SJSA1 (cell line): ENCODE measurements around the gene LMO1. TPM values are rescaled to one million over a fixed set of nuclear protein-coding genes. Genes with fewer than 3 reads are reported as not detected.

Experiments
- DNase-seq, 2 experiments: peaks; one replicate each; pipeline ENCODE4 v3.0.0-alpha.2; 2015 to 2020; ENCODE audit warnings: low spot score in 2 of 2, low read depth in 1 of 2
- H3K27ac ChIP-seq: fragments of 250-450 bp; sonication (Bioruptor Pico); 2 replicates; pipeline ENCODE4 v1.5.1; 2020; ENCODE audit warnings: mild to moderate bottlenecking, moderate library complexity
- H3K27me3 ChIP-seq: fragments of 250-450 bp; sonication (Bioruptor Pico); replicated peaks from 2 replicates; pipeline ENCODE4 v1.5.1; 2020; ENCODE audit warnings: mild to moderate bottlenecking, moderate library complexity
- H3K36me3 ChIP-seq: fragments of 250-450 bp; sonication (Bioruptor Pico); 2 replicates; pipeline ENCODE4 v1.5.1; 2020; ENCODE audit warnings: mild to moderate bottlenecking
- H3K4me1 ChIP-seq: fragments of 250-450 bp; sonication (Bioruptor Pico); replicated peaks from 2 replicates; pipeline ENCODE4 v1.6.1; 2021; ENCODE audit warnings: mild to moderate bottlenecking
- H3K4me3 ChIP-seq: fragments of 250-450 bp; sonication (Bioruptor Pico); 2 replicates; pipeline ENCODE4 v1.5.1; 2020; ENCODE audit warnings: mild to moderate bottlenecking
- H3K9me3 ChIP-seq: fragments of 250-450 bp; sonication (Bioruptor Pico); replicated peaks from 2 replicates; pipeline ENCODE4 v1.5.1; 2020; ENCODE audit warnings: mild to moderate bottlenecking
- total RNA-seq: library from RNA; depleted of rRNA; stranded (reverse); fragments of >200 nt; shearing (Covaris generic); gene quantifications from 2 replicates; pipeline ENCODE4 v1.2.3, GENCODE V29; 2014

LMO1 gene
- total RNA-seq, 1 experiment from 2014 or later, result not detected

DNA sequence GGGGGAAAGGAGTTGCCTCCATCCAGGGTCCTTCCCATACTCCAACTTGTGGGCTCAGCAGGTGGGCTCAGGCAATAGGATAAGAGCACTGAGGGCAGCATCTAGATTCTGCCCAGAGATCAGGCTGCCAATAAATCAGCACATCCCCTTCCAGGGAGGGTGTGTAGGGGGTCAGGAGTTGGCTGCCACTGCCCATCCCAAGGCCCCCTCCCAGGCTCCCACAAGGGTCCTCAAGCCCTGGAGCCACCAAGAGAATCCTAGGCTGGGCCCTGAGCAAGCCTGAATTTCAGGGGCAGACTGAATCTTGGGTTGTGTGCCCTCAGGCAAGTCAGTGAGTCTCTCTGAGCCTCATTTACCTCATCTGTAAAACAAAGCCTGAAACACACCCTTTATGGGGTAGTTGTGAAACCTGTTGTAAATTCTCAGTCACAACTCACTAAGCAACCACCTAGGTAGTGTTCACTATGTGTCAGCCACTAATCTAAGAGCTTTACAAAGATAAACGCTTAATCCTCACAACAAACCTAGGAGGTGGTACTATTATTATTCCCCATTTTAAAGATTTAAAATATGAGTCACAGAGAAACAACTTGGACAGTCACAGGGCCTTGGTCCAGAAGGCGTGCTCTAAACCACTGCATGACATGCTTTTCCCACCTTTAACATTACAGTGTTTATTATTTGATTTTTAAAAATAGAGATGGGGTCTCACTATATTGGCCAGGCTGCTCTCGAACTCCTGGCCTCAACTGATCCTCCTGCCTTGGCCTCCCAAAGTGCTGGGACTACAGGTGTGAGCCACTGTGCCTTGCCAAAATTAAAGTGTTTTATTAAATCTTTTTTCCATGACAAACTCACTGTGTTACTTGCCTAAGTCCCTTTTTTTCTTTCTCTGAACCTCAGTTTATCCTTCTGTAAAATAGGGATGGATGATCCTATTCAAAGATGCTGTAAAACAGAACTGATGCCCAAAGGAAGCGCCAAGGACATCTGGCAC is 36.2 kb downstream of the LMO1 start:
- H3K4me1 ChIP-seq, result no peaks in the 10 kb centered on the region
- no peak for DNase-seq

DNA sequence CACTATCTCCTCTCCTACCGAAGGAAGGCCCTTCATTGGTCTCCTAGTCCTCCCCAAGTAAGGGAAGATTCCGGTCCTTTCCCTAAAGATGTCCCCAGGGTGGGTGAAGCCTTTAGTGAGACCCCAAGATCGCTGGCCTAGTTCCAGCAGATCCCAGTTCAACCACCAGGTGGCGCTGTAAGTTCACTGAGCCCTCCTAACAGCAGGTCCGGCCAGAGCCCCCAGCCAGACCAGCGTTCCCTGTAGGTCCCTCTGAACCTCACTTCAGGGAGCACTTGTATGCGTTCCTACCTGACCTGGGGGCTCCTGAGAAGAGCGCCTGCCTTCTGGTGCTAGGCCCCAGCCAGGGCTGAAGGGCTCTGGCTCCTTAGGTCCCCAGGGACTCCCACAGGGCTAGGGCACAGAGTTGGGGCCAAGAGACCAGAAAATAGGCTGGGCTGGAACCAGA is 38.1 kb downstream of the LMO1 start:
- peak; percentile 36 to 52 for DNase-seq
- no peaks in the 10 kb centered on the region for H3K36me3 ChIP-seq
- H3K4me1 ChIP-seq, result no peaks in the 10 kb centered on the region
- no peaks in the 10 kb centered on the region for H3K27me3 ChIP-seq
- no peak overlapping the region for H3K4me3 ChIP-seq
- no peak overlapping the region for H3K27ac ChIP-seq
- H3K9me3 ChIP-seq, result no peaks in the 10 kb centered on the region

More for the DNA sequence above, 36.2 kb downstream of the LMO1 start:
- Histone ChIP-seq H3K36me3 (no peaks in the 10 kb centered on the region), H3K27me3 (no peaks in the 10 kb centered on the region), H3K9me3 (no peaks in the 10 kb centered on the region), H3K27ac (no peak overlapping the region), H3K4me3 (no peak overlapping the region)

DNA sequence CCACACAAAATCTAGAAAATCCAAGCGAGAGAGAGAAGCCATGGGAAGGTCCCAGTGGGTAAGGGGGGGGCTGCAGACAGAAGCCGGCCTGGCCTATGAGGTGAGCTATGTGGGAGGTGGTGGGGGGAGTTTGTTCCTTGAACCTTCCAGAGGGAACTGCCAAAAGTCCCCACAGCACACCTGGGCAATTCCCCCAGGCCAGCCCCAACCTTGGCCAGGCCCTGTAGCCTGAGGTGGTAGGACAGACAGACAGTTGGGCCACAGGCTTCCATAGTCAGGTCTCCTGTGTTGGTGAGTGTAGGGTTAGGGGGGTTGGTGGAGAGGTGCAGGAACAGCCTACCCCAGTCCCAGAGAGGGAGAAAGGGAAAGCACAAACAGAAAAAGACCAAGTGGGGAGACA is 39.0 kb downstream of the LMO1 start:
- Histone ChIP-seq H3K4me3 (no peak overlapping the region), H3K9me3 (no peaks in the 10 kb centered on the region), H3K4me1 (no peaks in the 10 kb centered on the region), H3K36me3 (no peaks in the 10 kb centered on the region), H3K27me3 (no peaks in the 10 kb centered on the region), H3K27ac (no peak overlapping the region)
- no peak for DNase-seq

DNA sequence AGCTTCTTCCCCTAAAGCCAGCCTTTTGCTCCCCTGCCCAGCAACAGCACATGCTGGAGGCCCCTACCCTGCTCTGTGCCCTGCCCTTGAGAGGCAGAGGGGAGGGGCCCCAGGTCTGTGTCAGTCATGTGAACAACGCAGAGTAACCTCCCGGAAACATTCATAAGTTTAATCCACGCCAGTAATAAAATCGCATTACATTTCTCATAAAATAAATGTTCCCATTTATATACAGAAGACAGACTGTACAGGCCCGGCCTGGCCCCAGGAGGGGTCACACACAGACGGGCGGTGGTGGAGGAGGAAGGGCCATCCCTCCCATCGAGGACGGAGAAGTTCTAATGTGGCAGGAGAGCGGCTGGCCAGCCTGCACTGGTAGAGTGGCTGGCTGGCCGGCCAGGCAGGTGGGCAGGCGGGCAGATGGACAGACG is 39.5 kb downstream of the LMO1 start:
- no peak for DNase-seq
- Histone ChIP-seq H3K36me3 (no peaks in the 10 kb centered on the region), H3K4me3 (no peak overlapping the region), H3K27me3 (no peaks in the 10 kb centered on the region), H3K4me1 (no peaks in the 10 kb centered on the region), H3K27ac (no peak overlapping the region), H3K9me3 (no peaks in the 10 kb centered on the region)

DNA sequence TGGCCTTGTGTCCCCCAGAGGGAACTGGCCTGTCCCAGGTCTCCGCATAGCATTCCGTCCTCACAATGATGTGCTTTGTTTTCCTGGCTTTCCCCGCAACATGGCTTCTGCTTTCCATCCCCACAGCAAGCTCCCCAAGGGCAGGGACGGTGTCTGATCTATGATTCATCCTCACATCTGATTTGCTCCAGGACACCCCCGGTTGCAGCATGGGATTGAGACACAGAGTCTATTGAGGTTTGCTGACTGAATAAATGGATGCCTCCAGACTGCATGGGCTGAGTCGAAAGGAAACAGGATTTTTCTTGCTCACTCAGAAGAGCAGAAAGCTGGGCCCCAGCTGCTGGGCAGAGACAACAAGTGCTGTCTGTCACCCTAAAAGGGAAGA is 40.2 kb downstream of the LMO1 start:
- no peak overlapping the region for H3K4me3 ChIP-seq
- no peaks in the 10 kb centered on the region for H3K27me3 ChIP-seq
- no peaks in the 10 kb centered on the region for H3K9me3 ChIP-seq
- no peak overlapping the region for H3K27ac ChIP-seq
- no peaks in the 10 kb centered on the region for H3K36me3 ChIP-seq
- no peaks in the 10 kb centered on the region for H3K4me1 ChIP-seq
- DNase-seq, result no peak

DNA sequence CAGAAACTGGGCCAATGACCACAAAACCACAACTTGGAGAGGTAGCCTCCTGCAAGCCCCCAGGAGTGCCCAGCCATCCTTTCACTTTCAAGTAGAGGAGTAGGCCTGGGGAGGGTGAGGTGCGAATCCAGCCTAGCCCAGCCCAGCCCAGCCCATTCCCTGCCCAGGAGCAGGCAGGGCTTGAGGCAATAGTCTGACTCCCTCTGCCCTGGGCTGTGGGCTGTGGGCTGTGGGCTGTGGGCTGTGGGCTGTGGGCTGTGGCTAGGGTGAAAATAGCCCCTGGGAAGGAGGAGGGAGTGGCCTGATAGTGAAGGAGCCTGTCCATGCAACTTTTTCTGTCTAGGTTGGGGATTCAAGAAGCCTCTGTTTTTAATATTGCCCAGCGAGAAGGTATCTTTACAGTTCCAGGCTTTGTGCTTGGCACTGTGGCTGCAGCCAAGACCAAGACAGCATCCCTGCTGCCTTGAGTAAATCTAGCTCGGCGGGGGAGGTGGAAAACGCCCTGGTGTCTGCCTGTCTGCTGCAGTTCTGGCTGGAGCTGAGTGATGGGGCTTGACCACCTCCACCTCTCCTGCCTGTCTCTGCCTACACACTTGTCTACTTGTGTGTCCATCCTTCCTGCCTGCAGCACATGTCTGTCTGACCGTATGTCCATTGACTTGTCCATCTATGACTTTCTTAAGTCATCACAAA is 40.7 kb downstream of the LMO1 start:
- Histone ChIP-seq H3K4me3 (no peak overlapping the region), H3K27me3 (no peaks in the 10 kb centered on the region), H3K9me3 (no peaks in the 10 kb centered on the region), H3K36me3 (no peaks in the 10 kb centered on the region), H3K27ac (no peak overlapping the region), H3K4me1 (no peaks in the 10 kb centered on the region)
- no peak for DNase-seq

DNA sequence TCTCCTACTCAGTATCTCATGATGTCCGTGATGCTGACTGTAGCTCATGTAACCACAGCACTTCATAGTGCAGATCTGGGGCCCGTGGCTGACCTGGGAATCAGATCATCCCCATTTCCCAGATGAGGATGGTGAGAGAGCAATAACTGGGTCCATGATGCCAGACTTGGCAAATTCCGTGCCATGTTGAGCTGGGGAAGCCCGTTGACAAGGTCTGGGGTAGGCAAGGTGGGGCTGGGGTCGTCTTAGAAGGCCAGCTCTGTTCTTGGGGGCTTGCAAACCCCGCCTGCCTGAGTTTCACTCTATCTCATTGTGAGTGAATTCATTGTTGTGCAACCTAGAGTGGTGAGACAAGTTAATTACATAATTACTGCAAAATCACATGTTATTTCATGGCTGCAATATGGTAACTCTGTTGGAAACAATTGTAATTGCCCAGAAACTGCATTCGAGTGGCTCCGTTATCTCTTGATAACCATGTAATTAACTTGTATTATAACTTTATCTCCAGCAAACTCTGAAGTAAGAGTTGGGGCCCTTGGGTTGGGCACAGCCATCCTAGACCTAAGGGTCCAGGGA is 41.7 kb downstream of the LMO1 start:
- no peaks in the 10 kb centered on the region for H3K9me3 ChIP-seq
- H3K27me3 ChIP-seq, result no peaks in the 10 kb centered on the region
- DNase-seq, result no peak
- no peaks in the 10 kb centered on the region for H3K4me1 ChIP-seq
- H3K4me3 ChIP-seq, result no peak overlapping the region
- no peaks in the 10 kb centered on the region for H3K36me3 ChIP-seq
- no peak overlapping the region for H3K27ac ChIP-seq

DNA sequence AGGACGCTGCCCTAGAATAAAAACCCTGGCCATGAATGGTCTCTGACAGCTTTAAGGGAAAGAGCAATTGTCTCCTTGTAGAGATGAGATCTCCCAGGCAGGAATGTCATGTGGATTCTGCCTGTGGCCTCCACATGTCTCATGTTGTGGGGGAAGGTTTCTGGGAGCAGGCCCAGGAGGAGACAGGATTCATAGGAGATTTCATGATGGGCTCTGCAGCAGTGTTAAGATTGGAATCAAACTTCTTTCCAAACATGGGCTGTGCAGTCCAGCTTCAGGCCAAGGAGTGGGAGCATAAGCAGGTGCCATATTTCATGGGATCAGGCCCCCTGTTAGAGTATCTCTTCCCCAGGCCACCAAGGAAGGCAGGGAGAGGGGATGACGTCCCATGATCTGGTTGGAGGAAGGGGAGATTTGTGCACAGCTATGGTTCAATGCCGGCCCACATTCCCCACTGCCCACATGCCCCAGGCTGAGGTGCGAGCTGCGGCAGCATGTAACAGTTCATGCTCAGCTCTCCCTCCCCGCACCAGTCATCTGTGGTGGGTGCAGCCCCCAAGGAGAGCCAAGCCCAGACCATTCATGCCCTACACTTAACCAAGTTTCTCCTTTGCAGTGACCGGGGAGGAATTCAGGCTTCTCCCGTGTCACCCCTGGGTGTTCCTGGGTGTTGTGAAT is 42.5 kb downstream of the LMO1 start:
- DNase-seq, result no peak
- no peak overlapping the region for H3K4me3 ChIP-seq
- no peaks in the 10 kb centered on the region for H3K9me3 ChIP-seq
- H3K27me3 ChIP-seq, result no peaks in the 10 kb centered on the region
- H3K27ac ChIP-seq, result no peak overlapping the region
- H3K36me3 ChIP-seq, result no peaks in the 10 kb centered on the region
- no peaks in the 10 kb centered on the region for H3K4me1 ChIP-seq

DNA sequence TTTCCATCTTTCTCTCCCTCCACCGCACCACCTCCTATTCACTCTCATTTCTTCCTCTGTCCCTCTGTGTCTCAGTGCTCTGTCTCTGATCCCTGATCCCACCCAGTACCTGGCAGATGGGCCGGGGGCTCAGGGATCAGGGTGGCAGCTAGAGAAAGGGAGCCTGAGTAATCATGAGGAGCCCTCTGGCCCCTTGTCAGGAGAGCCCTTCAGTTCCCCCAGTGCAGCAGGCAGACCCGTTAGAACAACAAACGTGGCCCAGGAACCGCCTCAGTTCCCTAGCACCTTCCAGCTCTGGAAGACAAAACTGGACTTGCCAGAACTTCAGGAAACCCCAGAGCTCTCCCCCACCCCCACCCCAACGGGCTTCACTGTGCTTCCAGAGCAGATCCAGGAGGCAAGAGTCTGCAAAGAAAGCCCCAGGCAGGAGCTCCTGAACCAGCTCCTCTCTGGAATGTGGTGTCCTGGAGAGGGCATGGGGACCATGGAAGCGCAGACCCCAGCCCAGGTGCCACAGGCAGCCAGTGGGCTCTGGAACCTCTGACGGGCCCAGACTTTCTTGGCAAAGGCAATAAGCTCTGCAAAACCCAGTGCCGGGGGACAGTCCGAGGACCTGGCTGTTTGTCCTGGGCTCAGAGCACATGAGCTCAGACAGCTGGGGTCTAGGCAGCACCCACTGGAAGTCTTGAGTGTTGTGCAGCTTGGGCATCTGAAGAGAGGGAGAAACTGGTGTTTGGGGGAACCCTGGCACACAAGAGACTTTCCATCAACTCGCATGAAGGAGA is 43.2 kb downstream of the LMO1 start:
- no peaks in the 10 kb centered on the region for H3K27me3 ChIP-seq
- no peak overlapping the region for H3K4me3 ChIP-seq

DNA sequence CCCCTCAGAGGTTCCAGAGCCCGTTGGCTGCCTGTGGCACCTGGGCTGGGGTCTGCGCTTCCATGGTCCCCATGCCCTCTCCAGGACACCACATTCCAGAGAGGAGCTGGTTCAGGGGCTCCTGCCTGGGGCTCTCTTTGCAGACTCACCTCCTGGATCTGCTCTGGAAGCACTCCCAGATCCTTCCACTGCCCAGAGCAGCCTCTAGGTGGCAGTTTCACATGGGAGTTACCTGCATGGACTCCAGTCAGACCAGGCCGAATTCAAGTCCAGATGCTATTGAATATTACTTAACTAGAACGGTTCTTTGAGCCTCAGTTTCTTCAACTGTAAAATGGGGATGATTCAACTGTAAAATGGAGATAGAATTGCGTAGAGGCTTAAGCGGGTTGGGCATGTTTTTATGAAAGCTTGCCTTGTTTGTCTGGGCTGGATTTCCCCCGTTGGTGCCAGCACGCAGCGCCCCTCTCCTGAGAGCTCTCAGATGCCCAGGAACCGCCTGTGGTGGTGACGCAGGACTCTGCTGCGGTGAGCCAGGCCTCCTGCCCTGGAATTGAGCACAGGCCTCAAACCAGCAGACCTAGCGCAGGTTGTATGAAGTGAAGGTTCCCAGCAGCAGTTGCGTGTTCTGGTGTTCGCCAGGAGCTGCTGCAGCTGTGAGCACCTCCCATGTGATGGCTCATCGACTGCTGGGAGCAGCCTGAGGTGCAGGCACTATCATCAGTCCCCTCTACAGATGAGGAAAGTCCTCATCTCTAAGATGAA is 44.2 kb downstream of the LMO1 start:
- H3K4me1 ChIP-seq, result no peaks in the 10 kb centered on the region
- no peak overlapping the region for H3K4me3 ChIP-seq
- no peaks in the 10 kb centered on the region for H3K9me3 ChIP-seq
- H3K27ac ChIP-seq, result no peak overlapping the region
- H3K27me3 ChIP-seq, result no peaks in the 10 kb centered on the region
- H3K36me3 ChIP-seq, result no peaks in the 10 kb centered on the region
- no peak for DNase-seq

More for the DNA sequence above, 43.2 kb downstream of the LMO1 start:
- no peak for DNase-seq
- H3K9me3 ChIP-seq, result no peaks in the 10 kb centered on the region
- H3K27ac ChIP-seq, result no peak overlapping the region
- H3K4me1 ChIP-seq, result no peaks in the 10 kb centered on the region
- no peaks in the 10 kb centered on the region for H3K36me3 ChIP-seq

DNA sequence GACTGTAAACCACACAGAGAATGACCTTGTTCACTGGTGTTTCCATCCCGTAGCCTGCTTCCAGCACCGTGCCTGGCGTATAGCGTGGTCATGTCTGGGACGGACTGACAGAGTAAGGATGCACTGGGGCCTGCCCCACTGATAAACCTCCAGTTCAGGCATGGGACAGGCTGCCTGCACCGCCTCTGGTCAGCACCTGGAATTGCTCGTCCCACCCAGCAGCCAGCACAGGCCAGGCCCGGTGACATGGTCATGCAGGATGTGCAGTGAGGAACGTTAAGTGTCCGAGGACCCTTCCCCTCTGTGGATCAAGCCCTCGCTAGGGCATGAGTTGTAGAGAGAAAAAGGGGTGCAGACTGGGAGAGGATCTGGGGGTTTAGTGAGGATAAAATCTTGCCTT is 44.8 kb downstream of the LMO1 start:
- Histone ChIP-seq H3K4me3 (no peak overlapping the region), H3K27ac (no peak overlapping the region), H3K9me3 (no peaks in the 10 kb centered on the region), H3K27me3 (no peaks in the 10 kb centered on the region), H3K36me3 (no peaks in the 10 kb centered on the region), H3K4me1 (no peaks in the 10 kb centered on the region)
- no peak for DNase-seq

DNA sequence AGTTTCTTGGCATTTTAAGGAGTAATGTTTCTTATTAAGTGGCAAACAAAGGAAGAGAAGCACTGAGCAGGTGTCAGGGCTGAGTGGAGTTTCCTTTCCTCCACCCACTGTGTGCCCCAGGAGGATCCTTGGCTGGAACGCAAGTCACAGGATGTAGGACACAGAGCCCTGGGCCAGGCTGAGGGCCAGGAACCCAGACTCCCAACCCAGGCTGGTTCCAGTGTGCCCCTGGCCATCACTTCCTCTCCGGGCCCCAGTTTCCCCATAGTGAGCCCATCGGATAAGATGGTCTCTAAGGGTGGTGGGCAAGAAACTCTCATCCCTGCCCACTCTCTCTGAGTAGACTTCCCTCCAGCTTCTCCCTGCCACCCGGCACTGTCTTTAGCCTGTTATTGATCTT is 45.3 kb downstream of the LMO1 start:
- Histone ChIP-seq H3K27me3 (no peaks in the 10 kb centered on the region), H3K27ac (no peak overlapping the region), H3K36me3 (no peaks in the 10 kb centered on the region), H3K4me1 (no peaks in the 10 kb centered on the region), H3K4me3 (no peak overlapping the region), H3K9me3 (no peaks in the 10 kb centered on the region)
- no peak for DNase-seq
